IMR-90 (cell line): ENCODE results near the gene SH3GLB2. TPM values are rescaled to one million over a fixed set of nuclear protein-coding genes. Genes with fewer than 3 reads are reported as not detected.
A peak's percentile ranks its signal among the peaks of the same experiment; 100 is the strongest.

ENCODE experiments used
- ATAC-seq: fragments of 200-7000 bp; cut with Tn5 transposase; 2 replicates; pipeline ENCODE4 v1.9.1; 2020; ENCODE audit warnings: low read depth, mild to moderate bottlenecking, moderate library complexity
- BruUV-seq: library from RNA; stranded (reverse); fragments of 400-500 nt; replicated peaks from 2 replicates; lab custom pipeline; 2021; lab: Mats Ljungman, UMichigan
- CTCF ChIA-PET: fragments of 300-600 bp; formaldehyde crosslinking; extraction: SDS; loops from one replicate; lab custom pipeline; 2021; ENCODE audit warnings: antibody characterized with exemption; lab: Yijun Ruan, JAX
- POLR2A ChIA-PET: fragments of 300-600 bp; sonication (Branson Sonifier 250); formaldehyde crosslinking; loops from one replicate; lab custom pipeline; 2022; ENCODE audit warnings: antibody characterized with exemption; ENCODE audit not compliant: unreplicated experiment; lab: Charles Lee
- DNase-seq: peaks from one replicate; pipeline ENCODE4 v3.0.0; 2013
- H2AFZ ChIP-seq: replicated peaks from 2 replicates; pipeline ENCODE3; 2013; ENCODE audit warnings: low read length, mild to moderate bottlenecking; ENCODE audit not compliant: poor library complexity
- H2AK5ac ChIP-seq: 2 replicates; pipeline ENCODE4 v1.6.1; 2013; ENCODE audit warnings: low read depth, low read length, inconsistent platforms
- H2AK9ac ChIP-seq: replicated peaks from 2 replicates; pipeline ENCODE3; 2013; ENCODE audit warnings: mild to moderate bottlenecking, low read depth, low read length, moderate library complexity; ENCODE audit not compliant: poor library complexity
- H2BK120ac ChIP-seq: 2 replicates; pipeline ENCODE4 v1.6.1; 2013; ENCODE audit warnings: low read depth, low read length, inconsistent platforms
- H2BK15ac ChIP-seq: 3 replicates; pipeline ENCODE4 v1.6.1; 2013; ENCODE audit warnings: low read depth, low read length, inconsistent platforms
- H2BK20ac ChIP-seq: 2 replicates; pipeline ENCODE4 v1.6.1; 2013; ENCODE audit warnings: low read depth, mild to moderate bottlenecking, inconsistent platforms, low read length, moderate library complexity
- H2BK5ac ChIP-seq: 2 replicates; pipeline ENCODE4 v1.6.1; 2013; ENCODE audit warnings: mild to moderate bottlenecking, low read depth, low read length, inconsistent platforms; ENCODE audit not compliant: poor library complexity, severe bottlenecking
- H3K14ac ChIP-seq: replicated peaks from 2 replicates; pipeline ENCODE4 v1.6.1; 2013; ENCODE audit warnings: low read depth, low read length, inconsistent platforms
- H3K18ac ChIP-seq: 2 replicates; pipeline ENCODE4 v1.6.1; 2013; ENCODE audit warnings: low read depth, low read length, control low read depth
- H3K23ac ChIP-seq: 2 replicates; pipeline ENCODE4 v1.6.1; 2013; ENCODE audit warnings: low read depth, low read length, inconsistent platforms
- H3K27ac ChIP-seq: 2 replicates; pipeline ENCODE4 v1.5.1; 2013; ENCODE audit warnings: mild to moderate bottlenecking, control low read depth, low read length; ENCODE audit not compliant: insufficient read depth
- H3K27me3 ChIP-seq: 2 replicates; pipeline ENCODE4 v1.6.1; 2013; ENCODE audit warnings: low read length; ENCODE audit not compliant: control insufficient read depth, insufficient read depth
- H3K36me3 ChIP-seq: 2 replicates; pipeline ENCODE4 v1.6.1; 2013; ENCODE audit warnings: low read length, mixed read lengths; ENCODE audit not compliant: control insufficient read depth, insufficient read depth
- H3K4ac ChIP-seq: 2 replicates; pipeline ENCODE4 v1.6.1; 2013; ENCODE audit warnings: low read depth, low read length, inconsistent platforms
- H3K4me1 ChIP-seq: 2 replicates; pipeline ENCODE4 v1.6.1; 2013; ENCODE audit warnings: low read length, mixed read lengths; ENCODE audit not compliant: control insufficient read depth, insufficient read depth
- H3K4me2 ChIP-seq: 2 replicates; pipeline ENCODE4 v1.6.1; 2013; ENCODE audit warnings: low read depth, mild to moderate bottlenecking, control low read depth, low read length, moderate library complexity
- H3K4me3 ChIP-seq: 2 replicates; pipeline ENCODE4 v1.5.1; 2013; ENCODE audit warnings: low read depth, mild to moderate bottlenecking, control low read depth, low read length, moderate library complexity; ENCODE audit not compliant: insufficient read depth
- H3K56ac ChIP-seq: 2 replicates; pipeline ENCODE4 v1.6.1; 2013; ENCODE audit warnings: low read length, inconsistent platforms; ENCODE audit not compliant: insufficient read depth; ENCODE audit errors: extremely low read depth
- H3K79me1 ChIP-seq, 2 experiments: 2 replicates each; pipeline ENCODE4 v1.6.1; 2013; ENCODE audit warnings: low read length in 2 of 2, inconsistent platforms in 1 of 2, low read depth in 1 of 2
- H3K9ac ChIP-seq: 2 replicates; pipeline ENCODE4 v1.6.1; 2013; ENCODE audit warnings: low read depth, low read length, control low read depth
- H3K9me1 ChIP-seq: 2 replicates; pipeline ENCODE4 v1.6.1; 2013; ENCODE audit warnings: low read length, inconsistent platforms; ENCODE audit not compliant: insufficient read depth
- H3K9me3 ChIP-seq: 2 replicates; pipeline ENCODE4 v1.6.1; 2013; ENCODE audit warnings: low read length; ENCODE audit not compliant: control insufficient read depth, insufficient read depth
- H4K20me1 ChIP-seq: 2 replicates; pipeline ENCODE4 v1.6.1; 2013; ENCODE audit warnings: low read length, inconsistent platforms; ENCODE audit not compliant: insufficient read depth
- H4K5ac ChIP-seq: 2 replicates; pipeline ENCODE4 v1.6.1; 2013; ENCODE audit warnings: mild to moderate bottlenecking, low read depth, low read length, control low read depth
- H4K8ac ChIP-seq, 2 experiments: 2 replicates each; pipeline ENCODE4 v1.6.1; 2013; ENCODE audit warnings: low read depth in 2 of 2, low read length in 2 of 2, control low read depth in 1 of 2, inconsistent platforms in 1 of 2
- H4K91ac ChIP-seq: 2 replicates; pipeline ENCODE4 v1.6.1; 2013; ENCODE audit warnings: low read depth, low read length, inconsistent platforms; ENCODE audit not compliant: insufficient read depth
- BHLHE40 ChIP-seq: fragments of 150-350 bp; IDR thresholded peaks from 2 replicates; pipeline ENCODE4 v1.6.1; 2016; ENCODE audit warnings: mild to moderate bottlenecking, low read depth, low read length
- CEBPB ChIP-seq: IDR thresholded peaks from 2 replicates; pipeline ENCODE4 v1.6.1; 2012; ENCODE audit warnings: low read depth, low read length, improper control_type of control experiment
- CHD1 ChIP-seq: IDR thresholded peaks from 2 replicates; pipeline ENCODE4 v1.6.1; 2012; ENCODE audit warnings: low read depth, low read length, improper control_type of control experiment
- FOS ChIP-seq: fragments of 150-350 bp; IDR thresholded peaks from 2 replicates; pipeline ENCODE4 v1.6.1; 2016; ENCODE audit warnings: low read depth, low read length
- MAZ ChIP-seq: IDR thresholded peaks from 2 replicates; pipeline ENCODE4 v1.6.1; 2012; ENCODE audit warnings: low read depth, mild to moderate bottlenecking, low read length, improper control_type of control experiment, moderate library complexity, borderline replicate concordance
- MXI1 ChIP-seq: IDR thresholded peaks from 2 replicates; pipeline ENCODE4 v1.6.1; 2012; ENCODE audit warnings: low read depth, mild to moderate bottlenecking, low read length, moderate library complexity, borderline replicate concordance
- NFE2L2 ChIP-seq: fragments of 150-350 bp; IDR thresholded peaks from 2 replicates; pipeline ENCODE4 v1.6.1; 2016; ENCODE audit warnings: low read depth, mild to moderate bottlenecking, low read length
- POLR2A ChIP-seq: IDR thresholded peaks from 2 replicates; pipeline ENCODE4 v1.6.1; 2012; ENCODE audit warnings: mild to moderate bottlenecking, low read depth, low read length
- RAD21 ChIP-seq: IDR thresholded peaks from 2 replicates; pipeline ENCODE4 v1.6.1; 2012; ENCODE audit warnings: low read length, improper control_type of control experiment
- RCOR1 ChIP-seq: IDR thresholded peaks from 2 replicates; pipeline ENCODE4 v1.6.1; 2012; ENCODE audit warnings: mild to moderate bottlenecking, low read length, improper control_type of control experiment; ENCODE audit not compliant: insufficient replicate concordance
- RFX5 ChIP-seq: IDR thresholded peaks from 2 replicates; pipeline ENCODE4 v1.8.0; 2012; ENCODE audit warnings: low read depth, mild to moderate bottlenecking, low read length, moderate library complexity
- SMC3 ChIP-seq: fragments of 150-350 bp; IDR thresholded peaks from 2 replicates; pipeline ENCODE4 v1.6.1; 2016; ENCODE audit warnings: low read depth, mild to moderate bottlenecking, antibody characterized with exemption, low read length, moderate library complexity
- WGBS, 2 experiments: methylation state at CpG; one replicate each; pipeline versions ENCODE4 v1.1.5 to v1.1.7; 2013; ENCODE audit warnings: missing lambda C conversion rate in 2 of 2; ENCODE audit not compliant: insufficient read length in 1 of 2; ENCODE audit errors: extremely low coverage in 2 of 2; 5-methylcytosine and 5-hydroxymethylcytosine counted together
- dilution Hi-C: fragments of 300-500 bp; cut with HindIII; formaldehyde crosslinking; loops from one replicate; pipeline ENCODE4 v1.14.3; 2018; ENCODE audit warnings: low sequenced_read_pairs; ENCODE audit not compliant: unreplicated experiment
- in situ Hi-C: fragments of 300-500 bp; cut with MboI; formaldehyde crosslinking; loops from 3 replicates; pipeline ENCODE4 v1.14.3; 2019; ENCODE audit warnings: low sequenced_read_pairs, inconsistent platforms, mixed read lengths
- intact Hi-C: fragments of 100-400 bp; cut with micrococcal nuclease; formaldehyde crosslinking; loops from 2 replicates; pipeline ENCODE4 v1.10.0; 2022
- polyA plus RNA-seq, 3 experiments: library from polyadenylated mRNA; depleted of rRNA; stranded (reverse); fragments of >200 nt; gene quantifications; 2 replicates each; pipeline ENCODE4 v1.2.3, GENCODE V29; 2012; ENCODE audit warnings: low replicate concordance in 1 of 3
- total RNA-seq: library from RNA; depleted of rRNA; stranded (reverse); fragments of >200 nt; gene quantifications from 2 replicates; pipeline ENCODE4 v1.2.3, GENCODE V29; 2012
- TF ChIP-seq, protein P1 (sequence below): fragments of 150-350 bp; IDR thresholded peaks from 2 replicates; pipeline ENCODE4 v1.6.1; 2017; ENCODE audit warnings: mild to moderate bottlenecking, antibody characterized with exemption, low read length, low read depth
- TF ChIP-seq, protein P2 (sequence below): fragments of 150-350 bp; IDR thresholded peaks from 2 replicates; pipeline ENCODE4 v1.6.1; 2016; ENCODE audit warnings: low read depth, mild to moderate bottlenecking, low read length, moderate library complexity, borderline replicate concordance

SH3GLB2 gene
- total and polyA plus RNA-seq, 2 of the 4 experiments (the other 2 are of a cell fraction): 36.4 to 68.4 TPM

DNA sequence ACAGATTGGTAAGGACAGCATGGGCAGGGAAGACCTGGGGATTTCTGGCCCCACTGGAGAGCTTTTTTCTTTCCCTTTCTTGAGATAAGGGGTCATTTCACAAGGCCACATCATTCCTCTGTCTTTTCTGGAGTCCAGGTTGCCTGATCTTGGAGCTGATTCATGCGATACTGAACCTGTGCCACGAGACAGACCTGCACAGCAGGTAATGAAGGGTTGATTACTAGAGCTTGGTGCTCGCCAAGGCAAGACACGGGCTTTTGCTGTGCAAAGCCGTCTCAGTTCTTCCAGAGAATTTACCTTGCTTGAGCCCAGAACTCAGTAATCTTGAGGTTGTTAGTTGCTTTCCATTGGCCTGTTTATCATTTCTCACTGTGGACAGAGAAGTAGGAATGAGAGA lies 41.5 kb downstream of the SH3GLB2 start:
- Histone ChIP-seq H3K56ac (no peak overlapping the region), H2AFZ (no peak overlapping the region), H2BK20ac (no peak overlapping the region), H2AK9ac (no peak overlapping the region), H2BK15ac (no peak overlapping the region), H3K4me3 (no peak overlapping the region), H3K18ac (no peak overlapping the region; the same call in 1 of the 2 replicates), H4K8ac (no peak overlapping the region), H4K91ac (no peak overlapping the region), H2BK5ac (no peak overlapping the region), H3K27ac (no peak overlapping the region; the same call in 1 of the 2 replicates), H2AK5ac (no peak overlapping the region), H3K9ac (no peak overlapping the region), H3K9me3 (no peaks in the 10 kb centered on the region), H2BK120ac (no peak overlapping the region), H3K36me3 (peaks cover 46% of the 10 kb centered on the region), H4K20me1 (no peaks in the 10 kb centered on the region), H3K79me1 (peaks cover 0 to 16% of the 10 kb centered on the region in 2 experiments; a peak in 3 of 4 replicates), H3K23ac (peak overlapping the region; percentile 31; the same call in 1 of the 2 replicates), H4K5ac (no peak overlapping the region), H3K9me1 (peaks cover 13% of the 10 kb centered on the region), H3K4me2 (no peak overlapping the region), H3K4ac (no peak overlapping the region), H3K4me1 (peaks cover 10% of the 10 kb centered on the region), H3K27me3 (no peaks in the 10 kb centered on the region), H3K14ac (no peak overlapping the region)
- BruUV-seq: no TSS peak
- 100% methylated on average over 1 of the region's 5 CpGs; no CpG with 5 or more reads in 1 of the 2 experiments for WGBS, 2 experiments
- no peak for DNase-seq
- ChIA-PET CTCF (no interaction called here), POLR2A (no interaction called here)
- dilution Hi-C loops: no loop called here
- in situ Hi-C loops: no loop called here
- intact Hi-C loops: no loop called here
- TF ChIP-seq FOS: no peak
- TF ChIP-seq, protein P1, sequence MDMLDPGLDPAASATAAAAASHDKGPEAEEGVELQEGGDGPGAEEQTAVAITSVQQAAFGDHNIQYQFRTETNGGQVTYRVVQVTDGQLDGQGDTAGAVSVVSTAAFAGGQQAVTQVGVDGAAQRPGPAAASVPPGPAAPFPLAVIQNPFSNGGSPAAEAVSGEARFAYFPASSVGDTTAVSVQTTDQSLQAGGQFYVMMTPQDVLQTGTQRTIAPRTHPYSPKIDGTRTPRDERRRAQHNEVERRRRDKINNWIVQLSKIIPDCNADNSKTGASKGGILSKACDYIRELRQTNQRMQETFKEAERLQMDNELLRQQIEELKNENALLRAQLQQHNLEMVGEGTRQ: no peak
- TF ChIP-seq BHLHE40: no peak
- no peak for TF ChIP-seq RCOR1
- TF ChIP-seq RFX5: no peak
- TF ChIP-seq, protein P2, sequence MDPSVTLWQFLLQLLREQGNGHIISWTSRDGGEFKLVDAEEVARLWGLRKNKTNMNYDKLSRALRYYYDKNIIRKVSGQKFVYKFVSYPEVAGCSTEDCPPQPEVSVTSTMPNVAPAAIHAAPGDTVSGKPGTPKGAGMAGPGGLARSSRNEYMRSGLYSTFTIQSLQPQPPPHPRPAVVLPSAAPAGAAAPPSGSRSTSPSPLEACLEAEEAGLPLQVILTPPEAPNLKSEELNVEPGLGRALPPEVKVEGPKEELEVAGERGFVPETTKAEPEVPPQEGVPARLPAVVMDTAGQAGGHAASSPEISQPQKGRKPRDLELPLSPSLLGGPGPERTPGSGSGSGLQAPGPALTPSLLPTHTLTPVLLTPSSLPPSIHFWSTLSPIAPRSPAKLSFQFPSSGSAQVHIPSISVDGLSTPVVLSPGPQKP: no peak
- TF ChIP-seq CHD1: no peak
- no peak for TF ChIP-seq CEBPB
- no peak for TF ChIP-seq RAD21
- no peak for TF ChIP-seq MXI1
- no peak for TF ChIP-seq MAZ
- no peak for TF ChIP-seq NFE2L2
- TF ChIP-seq SMC3: no peak
- no peak for TF ChIP-seq POLR2A
- ATAC-seq: no peak
